Activated T-cell treated with anti-CD3 and anti-CD28 coated beads, Interleukin-2, amount 50 U/mL, for 1 hour (primary cell): ENCODE results near the gene YDJC.
"Not testable (repeated sequence)": the region's sequence is repeated elsewhere in the genome, so short reads cannot be mapped to it uniquely, and the experiment has no call there.

Source experiments
- DNase-seq: peaks from one replicate; pipeline ENCODE4 v3.0.0-alpha.2; 2020

Gene YDJC, protein sequence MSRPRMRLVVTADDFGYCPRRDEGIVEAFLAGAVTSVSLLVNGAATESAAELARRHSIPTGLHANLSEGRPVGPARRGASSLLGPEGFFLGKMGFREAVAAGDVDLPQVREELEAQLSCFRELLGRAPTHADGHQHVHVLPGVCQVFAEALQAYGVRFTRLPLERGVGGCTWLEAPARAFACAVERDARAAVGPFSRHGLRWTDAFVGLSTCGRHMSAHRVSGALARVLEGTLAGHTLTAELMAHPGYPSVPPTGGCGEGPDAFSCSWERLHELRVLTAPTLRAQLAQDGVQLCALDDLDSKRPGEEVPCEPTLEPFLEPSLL

DNA sequence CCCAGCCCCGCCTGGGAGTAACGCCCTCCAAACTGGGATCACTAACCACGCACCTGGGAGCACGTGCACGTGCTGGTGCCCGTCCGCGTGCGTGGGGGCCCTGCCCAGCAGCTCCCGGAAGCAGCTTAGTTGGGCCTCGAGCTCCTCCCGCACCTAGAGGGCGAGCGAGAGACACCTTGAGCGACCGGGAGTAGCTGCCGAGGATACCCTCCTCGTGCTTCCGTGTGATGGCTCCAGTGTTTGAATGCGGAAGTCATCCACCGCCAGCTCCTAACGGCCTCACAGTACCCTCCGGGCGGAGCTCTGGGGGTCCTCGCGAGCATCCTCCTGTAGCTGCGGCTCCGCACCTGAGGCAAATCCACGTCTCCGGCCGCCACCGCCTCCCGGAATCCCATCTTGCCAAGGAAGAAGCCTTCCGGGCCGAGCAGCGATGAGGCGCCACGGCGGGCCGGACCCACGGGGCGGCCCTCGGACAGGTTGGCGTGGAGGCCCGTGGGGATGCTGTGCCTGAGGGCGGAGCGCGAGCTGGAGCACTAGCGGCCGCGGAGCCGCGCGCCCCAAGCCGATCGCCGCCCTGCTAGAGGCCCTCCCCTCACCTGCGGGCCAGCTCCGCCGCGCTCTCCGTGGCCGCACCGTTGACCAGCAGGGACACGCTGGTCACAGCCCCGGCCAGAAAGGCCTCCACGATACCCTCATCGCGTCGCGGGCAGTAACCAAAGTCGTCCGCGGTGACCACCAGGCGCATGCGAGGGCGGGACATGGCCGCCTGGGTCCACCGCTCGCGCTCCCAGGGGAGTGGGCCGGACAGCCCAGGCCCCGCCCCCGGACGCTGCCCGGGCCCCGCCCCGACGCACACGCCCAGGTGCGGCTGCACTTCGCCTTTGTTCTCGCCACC, at the start of gene YDJC:
YDJC (minus strand) TSS at position 768 of the 895 bp plus-strand sequence; CDS start at position 760, 8 bp downstream.
- DNase-seq, result peak; percentile 97

DNA sequence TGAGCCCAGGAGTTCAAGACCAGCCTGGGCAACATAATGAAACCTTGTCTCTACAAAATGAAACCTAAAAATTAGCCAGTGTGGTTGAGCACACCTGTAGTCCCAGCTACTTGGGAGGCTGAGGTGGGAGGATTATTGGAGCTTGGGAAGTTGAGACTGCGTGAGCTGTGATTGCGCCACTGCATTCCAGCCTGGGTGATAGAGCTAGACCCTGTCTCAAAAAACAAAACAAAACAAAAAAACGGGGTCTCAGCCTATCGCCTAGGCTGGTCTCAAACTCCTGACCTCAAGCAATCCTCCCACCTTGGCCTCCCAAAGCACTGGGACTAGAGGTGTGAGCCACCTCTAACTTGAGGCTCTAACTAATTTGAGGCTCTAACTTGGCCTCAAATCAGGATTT, 49.6 kb upstream of the YDJC start:
- DNase-seq, result no peak

DNA sequence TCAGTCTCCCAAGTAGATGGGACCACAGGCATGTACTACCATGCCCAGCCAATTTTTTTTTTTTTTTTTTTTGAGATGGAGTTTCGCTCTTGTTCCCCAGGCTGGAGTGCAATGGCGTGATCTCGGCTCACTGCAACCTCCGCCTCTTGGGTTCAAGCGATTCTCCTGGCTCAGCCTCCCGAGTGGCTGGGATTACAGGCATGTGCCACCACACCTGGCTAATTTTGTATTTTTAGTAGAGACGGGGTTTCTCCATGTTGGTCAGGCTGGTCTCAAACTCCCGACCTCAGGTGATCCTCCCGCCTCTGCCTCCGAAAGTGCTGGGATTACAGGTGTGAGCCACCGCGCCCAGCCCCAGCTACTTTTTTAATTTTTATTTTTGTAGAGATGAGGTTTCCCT, 49.0 kb upstream of the YDJC start:
- DNase-seq, result not testable (repeated sequence)

DNA sequence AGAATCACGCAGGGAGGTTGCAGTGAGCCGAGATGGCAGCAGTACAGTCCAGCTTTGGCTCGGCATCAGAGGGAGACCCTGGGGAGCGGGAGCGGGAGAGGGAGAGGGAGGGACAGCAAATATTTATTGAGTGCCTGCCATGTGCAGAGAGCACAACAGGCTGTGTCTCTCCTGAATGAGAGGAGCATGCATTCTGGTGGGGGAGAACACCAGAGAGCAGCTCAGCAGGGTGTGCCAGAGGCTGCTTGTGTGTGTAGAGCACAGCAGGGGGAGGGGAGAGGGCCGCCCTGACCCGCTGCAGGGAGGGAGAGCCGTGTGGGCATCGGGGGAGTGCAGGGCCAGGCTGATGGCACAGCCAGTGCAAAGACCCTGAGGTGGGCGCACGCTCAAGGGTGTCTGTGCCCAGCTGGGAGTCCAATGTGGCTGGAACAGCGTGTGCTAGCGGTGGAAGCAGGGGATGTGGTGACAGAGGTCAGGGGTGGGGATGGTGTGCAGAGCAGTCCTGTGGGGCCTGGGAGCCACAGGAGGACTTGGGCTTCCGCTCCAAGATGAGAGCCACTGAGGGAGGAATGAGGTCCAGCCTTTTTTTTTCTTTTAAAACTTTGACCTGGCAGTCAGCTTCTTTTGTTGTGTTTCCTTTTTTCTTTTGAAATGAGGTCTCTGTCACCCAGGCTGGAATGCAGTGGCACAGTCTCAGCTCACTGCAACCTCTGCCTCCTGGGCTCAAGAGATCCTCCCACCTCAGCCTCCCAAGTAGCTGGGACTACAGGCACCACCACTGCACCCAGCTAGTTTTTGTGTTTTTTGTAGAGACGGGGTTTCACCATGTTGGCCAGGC, 48.0 kb upstream of the YDJC start:
- no peak for DNase-seq

DNA sequence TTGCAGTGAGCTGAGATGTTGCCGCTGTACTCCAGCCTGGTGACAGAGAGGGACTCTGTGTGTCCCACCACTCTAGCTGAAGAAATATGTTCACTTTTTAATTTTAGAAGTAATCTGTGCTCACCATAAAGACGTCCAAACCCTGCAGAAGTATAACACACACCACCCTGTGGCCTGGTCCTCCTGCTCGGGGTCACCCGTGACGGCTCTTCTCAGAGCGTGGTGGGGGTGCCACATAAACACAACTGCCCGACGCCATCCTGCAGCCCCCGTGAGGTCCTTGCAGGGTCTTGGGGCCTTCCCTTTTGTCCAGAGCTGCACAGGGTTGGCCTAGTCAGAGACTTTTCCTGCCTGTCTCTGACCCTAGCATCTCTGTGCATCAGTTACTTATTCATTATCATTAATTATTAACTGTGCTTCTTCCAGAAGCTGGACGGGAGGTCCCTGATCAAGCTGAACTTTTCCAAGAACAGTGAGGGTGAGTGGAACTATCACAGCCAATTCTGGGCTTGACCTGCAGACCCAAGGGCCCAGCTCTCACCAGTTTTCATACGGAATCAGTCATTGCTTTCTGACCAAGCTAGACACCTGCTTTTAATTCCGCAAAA, 44.9 kb upstream of the YDJC start:
- no peak for DNase-seq

DNA sequence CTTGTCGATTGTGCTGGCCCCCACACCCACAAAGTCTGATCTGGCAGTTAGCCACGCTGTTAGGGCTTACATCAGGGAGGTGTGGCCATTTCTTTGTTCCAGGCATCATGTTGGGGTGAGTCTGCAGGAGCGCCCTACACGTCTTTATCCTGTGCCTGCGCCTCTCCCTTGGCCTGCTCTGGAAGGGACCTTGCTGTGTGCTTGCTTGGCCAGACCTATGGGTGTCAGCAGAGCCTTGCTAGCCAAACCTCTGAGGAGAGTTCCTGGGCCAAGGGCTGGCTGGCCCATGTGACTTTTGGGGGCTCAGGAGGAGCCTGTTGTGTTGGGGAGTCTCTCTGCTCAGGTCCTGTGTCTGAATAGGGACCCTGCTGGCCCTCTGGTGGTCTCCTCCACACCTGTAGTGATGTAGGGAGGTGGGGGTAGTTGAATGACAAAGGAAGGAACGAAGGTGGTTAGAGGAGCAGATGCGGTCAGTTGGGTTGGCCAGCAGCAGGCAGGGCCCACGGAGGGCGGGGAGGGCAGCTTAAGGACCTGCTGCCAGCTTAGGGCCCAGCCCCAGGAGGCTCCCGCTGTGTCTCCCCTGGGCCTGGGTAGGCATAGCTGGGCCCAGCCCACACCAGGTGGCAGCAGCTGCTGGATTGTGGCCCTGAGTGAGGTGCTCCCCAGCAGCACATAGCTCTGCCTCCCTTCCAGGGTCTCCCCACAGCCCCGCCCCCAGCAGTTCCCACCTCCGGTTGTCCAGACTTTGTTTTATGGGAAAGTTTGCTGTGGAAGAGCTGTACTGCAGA, 43.9 kb upstream of the YDJC start:
- no peak for DNase-seq

DNA sequence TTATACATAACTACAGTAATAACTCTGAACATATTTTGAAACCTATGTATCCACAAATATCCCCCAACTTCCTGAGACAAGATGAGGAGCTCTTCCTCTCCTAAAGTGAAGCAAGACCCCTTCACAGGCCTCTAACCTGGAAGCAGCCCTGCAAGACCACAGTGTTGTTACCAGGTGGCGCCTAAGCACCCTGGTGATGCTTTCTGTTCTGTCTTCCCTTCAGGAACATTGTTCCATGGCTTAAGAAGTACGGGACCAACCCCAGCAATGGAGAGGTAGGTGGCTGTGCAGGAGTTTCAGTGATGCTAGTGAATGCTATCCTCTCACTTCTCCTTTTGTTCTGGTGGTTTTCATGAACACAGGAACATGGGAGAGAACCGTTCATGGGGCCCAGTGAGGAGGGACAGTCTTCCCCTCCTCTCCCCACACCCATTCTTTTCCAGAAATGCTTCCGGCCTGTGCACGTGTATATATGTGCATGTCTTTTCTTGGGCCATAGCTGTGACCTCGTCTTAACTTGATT, 42.3 kb upstream of the YDJC start:
- DNase-seq, result no peak

DNA sequence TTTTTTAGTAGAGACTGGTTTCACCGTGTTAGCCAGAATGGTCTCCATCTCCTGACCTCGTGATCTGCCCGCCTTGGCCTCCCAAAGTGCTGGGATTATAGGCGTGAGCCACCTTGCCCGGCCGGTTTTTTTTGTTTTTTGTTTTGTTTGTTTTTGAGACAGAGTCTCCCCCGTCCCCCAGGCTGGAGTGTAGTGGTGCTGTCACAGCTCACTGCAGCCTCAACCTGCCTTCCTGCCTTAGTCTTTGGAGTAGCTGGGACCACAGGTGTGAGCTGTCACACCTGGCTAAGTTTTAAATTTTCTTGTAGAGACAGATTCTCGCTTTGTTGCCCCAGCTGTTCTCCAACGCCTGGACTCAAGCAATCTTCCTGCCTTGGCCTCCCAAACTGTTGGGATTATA, 39.2 kb upstream of the YDJC start:
- DNase-seq, result no peak

DNA sequence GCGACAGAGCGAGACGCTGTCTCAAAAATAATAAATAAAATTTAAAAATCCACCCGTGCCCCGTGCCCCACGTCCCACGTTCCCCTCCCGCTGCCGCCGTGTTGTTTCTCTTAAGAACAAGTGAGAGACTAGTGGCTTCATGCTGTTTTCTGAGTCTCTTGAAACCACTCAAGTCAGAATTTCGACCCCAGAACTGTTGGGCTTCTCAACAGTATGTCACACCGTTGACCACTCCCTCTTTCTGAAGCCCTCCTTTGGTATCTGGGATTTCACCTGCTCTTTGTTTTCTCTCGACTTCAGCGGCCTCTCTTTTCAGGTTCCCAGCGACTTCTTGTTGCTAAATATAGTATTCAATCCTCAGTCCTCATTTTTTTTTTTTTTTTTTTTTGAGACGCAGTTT, 37.0 kb upstream of the YDJC start:
- DNase-seq, result no peak

DNA sequence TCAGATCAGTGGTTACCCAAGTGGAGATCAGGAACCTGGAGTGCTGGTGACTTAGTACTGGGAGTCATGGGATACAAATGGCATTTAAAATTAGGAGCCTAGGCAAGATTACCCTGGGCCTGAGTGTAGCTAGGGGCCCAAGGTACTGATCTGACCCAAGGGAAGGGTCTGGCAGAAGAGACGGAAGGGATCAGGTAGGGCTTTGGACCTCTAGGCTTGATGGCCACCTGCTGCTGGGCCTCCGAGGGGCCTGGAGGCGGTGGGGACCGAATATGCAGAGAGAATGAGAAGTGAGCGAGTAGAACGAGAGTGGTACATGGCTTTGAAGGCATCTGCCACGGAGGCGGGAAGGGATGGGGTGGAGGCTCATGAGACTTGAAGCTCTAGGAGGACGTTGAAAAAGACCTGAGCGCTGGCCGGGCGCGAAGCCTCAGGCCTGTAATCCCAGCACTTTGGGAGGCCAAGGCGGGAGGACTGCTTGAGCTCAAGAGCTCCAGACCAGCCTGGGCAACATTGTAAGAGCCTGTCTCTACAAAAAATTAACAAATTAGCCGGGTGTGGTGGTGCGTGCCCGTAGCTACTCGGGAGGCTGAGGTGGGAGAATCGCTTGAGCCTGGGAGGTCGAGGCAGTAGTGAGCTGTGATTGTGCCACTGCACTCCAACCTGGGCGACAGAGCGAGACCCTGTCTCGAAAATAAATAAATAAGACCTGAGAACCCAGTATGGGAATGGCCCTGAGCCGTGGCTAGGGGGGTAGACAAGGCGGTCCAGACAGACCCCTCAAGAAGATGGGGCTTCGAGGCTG, 35.4 kb upstream of the YDJC start:
- no peak for DNase-seq

DNA sequence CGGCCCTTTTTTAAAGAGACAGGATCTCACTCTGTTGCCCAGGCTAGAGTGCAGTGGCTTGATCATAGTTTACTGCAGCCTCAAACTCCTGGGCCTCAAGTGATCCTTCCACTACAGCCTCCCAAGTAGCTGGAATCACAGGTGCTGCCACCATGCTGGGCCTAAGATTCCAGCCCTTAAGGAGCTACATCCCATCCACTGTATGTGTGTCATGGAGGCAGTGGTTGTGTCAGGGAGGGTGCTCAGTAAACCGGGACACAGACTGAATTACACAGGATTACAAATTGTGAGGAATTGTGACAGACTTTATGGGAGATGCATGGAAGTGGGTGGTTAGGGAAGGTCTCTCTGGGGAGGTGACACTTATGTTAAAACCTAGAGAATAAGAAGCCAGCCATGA, 33.9 kb upstream of the YDJC start:
- DNase-seq, result no peak

DNA sequence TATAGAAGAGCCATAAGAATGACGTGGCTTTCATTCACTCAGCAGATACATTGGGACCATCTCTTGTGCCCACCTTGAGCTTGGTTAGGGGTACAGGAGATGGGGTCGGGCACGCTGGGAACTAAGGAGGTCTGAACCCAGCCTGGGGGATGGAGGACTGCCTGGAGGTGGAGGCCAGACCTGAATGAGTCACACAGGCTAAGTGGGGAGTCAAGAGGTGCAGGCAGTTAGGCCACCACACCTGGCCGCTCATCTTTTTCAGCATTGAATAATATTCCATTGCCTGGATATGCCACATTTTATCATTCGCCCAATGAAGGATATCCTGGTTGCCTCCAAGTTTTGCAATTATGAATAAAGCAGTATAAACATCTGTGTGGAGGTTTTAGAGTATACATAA, 32.2 kb upstream of the YDJC start:
- no peak for DNase-seq

DNA sequence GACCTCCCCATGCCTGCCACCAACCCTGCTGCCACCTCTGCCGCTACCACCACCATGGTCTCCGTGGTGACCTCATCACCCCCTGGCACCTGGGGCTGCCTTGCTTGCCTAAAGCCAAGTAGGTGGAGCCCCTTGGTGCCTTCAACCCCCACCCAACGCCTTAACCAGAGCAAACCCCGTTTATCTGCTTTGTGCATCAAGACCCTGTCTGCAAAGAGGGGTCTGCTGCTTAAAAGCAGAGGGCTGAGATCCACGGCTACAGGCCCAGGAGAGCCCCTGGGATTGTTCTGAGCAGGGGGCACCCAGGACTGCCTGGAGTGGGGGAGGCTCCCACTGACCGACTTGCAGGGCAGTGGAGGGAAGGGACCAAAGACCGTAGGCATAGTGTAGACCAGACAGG, 31.1 kb upstream of the YDJC start:
- DNase-seq, result no peak

DNA sequence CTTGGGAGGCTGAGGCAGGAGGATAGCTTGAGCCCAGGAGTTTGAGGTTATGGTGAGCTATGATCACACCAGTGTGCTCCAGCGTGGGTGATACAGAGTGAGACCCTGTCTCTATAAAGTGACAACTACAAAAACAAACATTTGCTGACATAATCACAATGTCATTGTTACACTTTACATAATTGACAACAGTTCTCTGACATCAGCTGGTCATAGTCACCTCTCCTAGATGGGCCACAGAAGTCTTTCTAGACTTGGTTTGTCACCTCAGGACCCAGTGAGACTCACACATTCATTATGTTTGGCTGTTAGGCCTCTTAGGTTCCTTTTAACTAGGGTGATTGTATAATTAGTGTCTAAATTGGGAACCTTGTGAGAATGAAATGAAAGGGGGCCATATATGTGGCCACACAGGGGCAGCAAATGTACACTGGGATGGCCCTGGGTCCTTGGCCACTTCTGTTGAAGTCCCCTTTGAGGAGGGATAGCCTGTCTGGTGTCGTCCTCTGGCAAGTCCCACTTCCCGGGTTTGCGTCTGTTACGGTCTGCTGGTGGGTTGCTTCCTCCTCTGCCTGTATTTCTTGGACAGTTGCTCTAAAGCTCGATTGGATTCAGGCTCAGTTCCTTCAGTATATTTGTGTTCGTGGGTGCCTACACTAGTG, 30.2 kb upstream of the YDJC start:
- no peak for DNase-seq

DNA sequence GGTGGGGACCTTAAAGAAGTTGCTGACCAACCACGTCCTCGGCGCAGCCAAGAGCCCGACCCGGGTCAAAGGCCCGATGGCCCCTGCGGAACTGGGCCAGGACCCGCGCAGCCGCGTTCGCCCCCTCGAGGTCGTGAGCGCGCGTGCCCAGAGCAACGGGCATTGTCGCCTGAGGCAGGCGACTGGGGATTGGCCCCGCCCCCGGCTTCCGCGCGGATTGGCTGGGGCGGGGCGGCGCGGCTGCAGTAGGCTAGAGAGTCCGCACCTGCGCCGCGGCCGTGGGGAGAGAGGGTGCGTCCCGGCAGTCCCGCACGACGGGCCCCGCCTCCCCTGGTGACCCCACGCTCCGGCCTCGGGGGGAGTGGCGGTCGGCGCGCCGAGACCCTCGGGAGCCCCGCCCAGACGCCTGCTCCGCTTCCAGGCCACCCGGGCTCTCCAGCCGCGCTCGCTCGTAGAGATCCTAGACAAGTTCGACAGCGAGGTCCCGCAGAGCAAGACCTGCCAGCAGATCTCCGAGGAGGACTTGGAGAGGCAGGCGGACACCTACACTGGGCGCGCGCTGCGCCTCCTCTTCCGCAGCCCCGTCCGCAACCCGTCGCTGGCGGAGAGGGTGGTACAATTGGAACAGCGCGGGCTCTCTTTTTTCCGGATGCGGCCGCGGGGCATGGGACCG, 27.7 kb upstream of the YDJC start:
- peak; percentile 78 for DNase-seq

DNA sequence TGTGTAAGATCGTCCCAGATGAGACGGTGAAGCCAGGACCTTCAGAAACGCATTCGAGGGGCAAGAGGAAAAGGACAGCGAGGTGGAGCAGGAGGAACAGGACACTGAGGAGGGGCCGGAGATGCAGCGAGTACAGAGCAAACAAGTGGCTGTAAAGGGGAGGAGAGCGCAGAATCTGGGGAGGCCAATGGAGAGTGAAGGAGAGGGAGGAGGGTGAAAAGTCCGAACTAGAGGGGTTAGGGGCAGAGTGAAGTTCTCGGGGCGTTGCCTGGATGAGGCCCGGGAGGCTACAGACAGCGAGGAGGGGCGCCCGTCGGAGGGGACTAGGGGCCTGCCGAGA, 27.2 kb upstream of the YDJC start:
- DNase-seq, result no peak

DNA sequence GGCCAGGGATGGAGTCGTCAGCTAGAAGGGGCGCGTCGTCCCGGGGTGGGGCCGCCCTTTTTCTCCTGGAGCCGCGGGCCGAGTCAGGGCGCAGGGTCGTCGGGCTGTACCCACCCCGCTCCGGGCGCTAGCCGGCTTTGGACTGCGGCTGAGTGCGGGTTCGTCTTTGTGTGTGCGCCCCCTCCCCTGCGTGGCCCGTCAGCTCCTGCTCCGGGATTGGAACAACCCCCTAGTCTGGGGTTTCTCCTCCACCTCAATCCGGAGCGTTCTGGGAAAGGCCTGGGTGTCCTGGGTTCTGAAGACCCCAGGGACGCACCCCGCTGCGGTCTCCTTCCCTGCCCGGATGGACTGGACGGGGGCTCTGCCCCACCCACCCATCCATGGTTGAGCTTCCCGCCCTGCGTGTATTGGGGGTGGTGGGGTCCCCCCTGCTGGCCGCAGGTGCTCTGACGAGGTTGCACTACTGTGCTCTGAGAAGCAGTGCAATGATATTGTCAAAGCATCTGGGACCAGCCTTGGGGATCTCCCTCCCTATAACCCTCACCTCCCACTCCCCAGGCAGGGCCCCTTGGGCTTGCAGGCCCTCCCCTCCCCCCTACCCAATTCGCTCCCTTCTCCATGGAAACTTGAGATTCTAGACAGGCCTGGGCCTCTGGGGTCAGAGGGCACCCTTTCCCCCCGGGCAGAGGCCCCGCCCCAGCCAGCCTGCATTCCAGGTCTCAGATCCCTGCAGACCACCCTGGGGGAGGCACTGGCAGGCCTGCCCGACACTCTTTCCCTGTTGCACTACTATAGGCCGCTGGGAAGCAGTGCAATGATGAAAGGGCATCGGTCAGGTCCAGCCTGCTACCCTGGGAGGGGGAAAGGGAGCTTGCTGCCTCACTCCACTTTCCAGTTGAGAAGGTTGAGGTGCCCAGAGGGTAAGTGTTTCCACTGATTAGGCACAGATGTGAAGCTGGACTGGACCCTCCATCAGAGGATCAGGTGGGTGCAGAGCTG, 23.0 kb upstream of the YDJC start:
- no peak for DNase-seq

DNA sequence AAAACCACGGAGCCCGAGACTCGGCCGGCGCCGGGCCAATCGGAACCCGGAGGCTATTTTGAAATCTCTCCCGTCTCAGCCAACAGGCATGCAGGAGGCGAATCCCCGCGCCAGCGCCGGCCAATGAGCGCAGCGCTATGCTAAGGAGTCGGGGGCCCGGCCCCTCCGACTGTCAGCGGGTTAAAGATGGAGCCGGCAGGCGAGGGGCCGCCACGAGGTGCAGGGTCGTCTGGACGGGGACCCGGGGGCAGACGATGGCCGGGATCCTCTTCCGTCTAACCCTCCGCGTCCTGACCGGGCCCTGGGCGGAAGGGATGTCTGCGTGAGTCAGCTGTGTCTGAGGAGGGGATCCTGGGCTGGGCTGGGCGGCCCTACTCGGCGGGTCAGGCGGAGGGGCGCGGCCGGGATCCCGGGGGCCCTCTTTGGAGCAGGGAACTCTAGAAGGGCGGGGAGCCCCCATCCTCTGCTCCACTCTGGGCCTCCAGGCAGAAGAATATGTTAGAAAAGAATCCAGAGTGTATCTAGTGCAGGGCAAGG, 22.3 kb upstream of the YDJC start:
- DNase-seq, result peak; percentile 81
